Heart left ventricle (tissue), 16 donors: ENCODE data around the gene SIX2. TPM values are rescaled to one million over a fixed set of nuclear protein-coding genes. Genes with fewer than 3 reads are reported as not detected.

Experiments
- ATAC-seq, 4 donors: fragments of 200-7000 bp; cut with Tn5 transposase; one replicate each; pipeline ENCODE4 v1.9.1; 2020 to 2022; ENCODE audit warnings: moderate library complexity in 4 of 4, mild to moderate bottlenecking in 3 of 4, moderate number of reproducible peaks in 1 of 4
- DNase-seq, 5 donors: peaks; one replicate each; pipeline ENCODE4 v3.0.0-alpha.2; 2020
- H3K27ac ChIP-seq, 12 donors: fragments of 200-600 bp; sonication (generic) in 4 of 12; one replicate each; pipeline versions ENCODE4 v1.5.0 to v1.8.0; 2016 to 2022; ENCODE audit warnings: mild to moderate bottlenecking in 2 of 12
- H3K27me3 ChIP-seq, 9 donors: fragments of 200-600 bp; sonication (generic) in 2 of 9; one replicate each; pipeline versions ENCODE4 v1.5.1 to v1.8.0; 2016 to 2022; ENCODE audit warnings: mild to moderate bottlenecking in 3 of 9
- H3K36me3 ChIP-seq, 9 donors: fragments of 200-600 bp; sonication (generic) in 2 of 9; one replicate each; pipeline versions ENCODE4 v1.5.0 to v1.8.0; 2018 to 2022; ENCODE audit warnings: mild to moderate bottlenecking in 2 of 9
- H3K4me1 ChIP-seq, 12 donors: fragments of 200-600 bp; sonication (generic) in 4 of 12; one replicate each; pipeline versions ENCODE4 v1.5.0 to v1.8.0; 2016 to 2022; ENCODE audit warnings: mild to moderate bottlenecking in 3 of 12
- H3K4me3 ChIP-seq, 12 donors: fragments of 200-600 bp; sonication (generic) in 4 of 12; one replicate each; pipeline versions ENCODE4 v1.5.0 to v1.8.0; 2017 to 2022; ENCODE audit warnings: mild to moderate bottlenecking in 9 of 12, moderate library complexity in 4 of 12
- H3K9me3 ChIP-seq, 12 donors: fragments of 200-600 bp; sonication (generic) in 4 of 12; one replicate each; pipeline versions ENCODE4 v1.5.0 to v1.8.0; 2016 to 2022; ENCODE audit warnings: mild to moderate bottlenecking in 1 of 12
- POLR2A ChIP-seq, 2 donors: fragments of 450-650 bp; IDR thresholded peaks; one replicate each; pipeline ENCODE4 v1.6.1; 2017; ENCODE audit warnings: antibody characterized with exemption in 2 of 2, mild to moderate bottlenecking in 2 of 2, moderate library complexity in 2 of 2
- WGBS, 4 donors: extraction: QIAGEN DNeasy Blood & Tissue Kit in 2 of 4; methylation state at CpG; one replicate each; pipeline versions ENCODE4 v1.1.5 to v1.1.7; 2013 to 2018; 5-methylcytosine and 5-hydroxymethylcytosine counted together
- intact Hi-C, 10 donors: fragments of 100-400 bp; cut with DNase I; formaldehyde crosslinking; loops; one replicate each; pipeline versions ENCODE4 v1.11.1 to v1.14.2; 2022
- polyA plus RNA-seq, 2 donors: library from polyadenylated mRNA; stranded (reverse); fragments of 200-250 nt; gene quantifications; one replicate each; pipeline ENCODE4 v1.2.3, GENCODE V29; 2013
- total RNA-seq, 9 donors: library from RNA; depleted of rRNA in 2 of 9; stranded (reverse); fragments of >200 nt in 2 of 9; fragmentation: NEBNext Ultra II Directional in 3 of 9; extraction: Animal tissue kit (Norgen Biotek cat#: 25700) in 3 of 9; gene quantifications; one replicate each; pipeline versions ENCODE4 v1.1.0 to v1.2.4, GENCODE V29; 2016 to 2023
- TF ChIP-seq, protein P1 (sequence below), 12 donors: fragments of 200-600 bp; sonication (generic) in 4 of 12; IDR thresholded peaks; one replicate each; pipeline versions ENCODE4 v1.5.0 to v1.8.0; 2018 to 2022; ENCODE audit warnings: antibody characterized with exemption in 12 of 12, mild to moderate bottlenecking in 5 of 12
- donor health status: ischemic (EF 13 %, LVEDD 7.1; RV severe dilation, severe dysfunction).
- donor health status: healthy with polysubstance abuse.
- donor health status: DM: no; HTN: yes; CAD: no.
- donor health status: DM: no; HTN: no; CAD: no.
- donor health status: ischemic (EF 25% LVEDD 6.9; RV normal size, moderate dysfunction).
- donor health status: ischemic (EF 25% LVEDD 5.7; RV mildly dilated, moderate dysfunction).
- donor health status: healthy.
- donor health status: DM: yes; HTN: yes; CAD: no.
- donor health status: ischemic (EF 35%, LVEDD 5.7; RV mildly dilated, moderate dysfunction).
- donor health status: nonischemic (EF 11% LVEDD 7.7; RV severe dilation, severe dysfunction).
- donor health status: DM: yes; HTN: yes; CAD: no.
- donor health status: PGD.
- donor health status: ischemic (EF 29% LVEDD 5.4; RV normal size, mild dysfunction).
- donor health status: nonischemic (EF 23%, LVEDD 6.1; RV moderate dilation, normal function).

SIX2 gene
- total and polyA plus RNA-seq, 11 donors: 0.32 to 2.0 (median 0.99) TPM

DNA sequence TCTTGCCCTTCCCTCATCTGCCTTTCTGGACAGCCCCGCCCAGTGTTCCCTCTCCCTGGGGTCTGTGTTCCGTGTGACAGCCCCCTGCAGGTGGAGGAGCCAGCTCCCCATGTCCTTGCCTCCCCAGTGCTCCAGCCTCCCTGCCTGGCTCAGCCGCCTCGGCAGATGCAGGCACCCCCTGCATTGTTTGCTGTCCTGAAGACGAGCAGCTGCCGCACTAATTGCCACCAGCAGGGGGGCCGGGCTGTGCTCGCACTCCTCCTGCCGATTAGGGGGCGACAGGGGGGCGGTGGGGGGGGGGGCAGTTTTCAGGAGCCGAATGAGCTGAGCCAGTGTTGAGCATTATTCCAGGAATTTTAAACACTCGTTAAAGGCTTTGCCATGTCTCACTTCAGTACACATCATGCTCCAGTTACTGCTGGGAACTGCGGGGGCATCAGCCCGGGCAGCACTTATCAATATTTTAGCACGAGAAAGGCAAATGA lies 44.5 kb downstream of the SIX2 start:
- Histone ChIP-seq H3K4me1 (no peaks in the 10 kb centered on the region), H3K27me3 (peaks cover 0 to 41% (median 18%) of the 10 kb centered on the region in 9 donors), H3K9me3 (no peaks in the 10 kb centered on the region), H3K27ac (no peak overlapping the region), H3K36me3 (no peaks in the 10 kb centered on the region), H3K4me3 (no peak overlapping the region)
- no peak for DNase-seq
- 18 to 29% (median 22%) methylated on average over 15 to 16 of the region's 16 CpGs for WGBS, 4 donors
- intact Hi-C loops: no loop called here
- TF ChIP-seq POLR2A (IDR thresholded peaks at IDR 0.05): no peak
- TF ChIP-seq, protein P1, sequence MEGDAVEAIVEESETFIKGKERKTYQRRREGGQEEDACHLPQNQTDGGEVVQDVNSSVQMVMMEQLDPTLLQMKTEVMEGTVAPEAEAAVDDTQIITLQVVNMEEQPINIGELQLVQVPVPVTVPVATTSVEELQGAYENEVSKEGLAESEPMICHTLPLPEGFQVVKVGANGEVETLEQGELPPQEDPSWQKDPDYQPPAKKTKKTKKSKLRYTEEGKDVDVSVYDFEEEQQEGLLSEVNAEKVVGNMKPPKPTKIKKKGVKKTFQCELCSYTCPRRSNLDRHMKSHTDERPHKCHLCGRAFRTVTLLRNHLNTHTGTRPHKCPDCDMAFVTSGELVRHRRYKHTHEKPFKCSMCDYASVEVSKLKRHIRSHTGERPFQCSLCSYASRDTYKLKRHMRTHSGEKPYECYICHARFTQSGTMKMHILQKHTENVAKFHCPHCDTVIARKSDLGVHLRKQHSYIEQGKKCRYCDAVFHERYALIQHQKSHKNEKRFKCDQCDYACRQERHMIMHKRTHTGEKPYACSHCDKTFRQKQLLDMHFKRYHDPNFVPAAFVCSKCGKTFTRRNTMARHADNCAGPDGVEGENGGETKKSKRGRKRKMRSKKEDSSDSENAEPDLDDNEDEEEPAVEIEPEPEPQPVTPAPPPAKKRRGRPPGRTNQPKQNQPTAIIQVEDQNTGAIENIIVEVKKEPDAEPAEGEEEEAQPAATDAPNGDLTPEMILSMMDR (IDR thresholded peaks at IDR 0.05): peak in 2 of 12 donors; percentile 9 to 21
- no peak for ATAC-seq

DNA sequence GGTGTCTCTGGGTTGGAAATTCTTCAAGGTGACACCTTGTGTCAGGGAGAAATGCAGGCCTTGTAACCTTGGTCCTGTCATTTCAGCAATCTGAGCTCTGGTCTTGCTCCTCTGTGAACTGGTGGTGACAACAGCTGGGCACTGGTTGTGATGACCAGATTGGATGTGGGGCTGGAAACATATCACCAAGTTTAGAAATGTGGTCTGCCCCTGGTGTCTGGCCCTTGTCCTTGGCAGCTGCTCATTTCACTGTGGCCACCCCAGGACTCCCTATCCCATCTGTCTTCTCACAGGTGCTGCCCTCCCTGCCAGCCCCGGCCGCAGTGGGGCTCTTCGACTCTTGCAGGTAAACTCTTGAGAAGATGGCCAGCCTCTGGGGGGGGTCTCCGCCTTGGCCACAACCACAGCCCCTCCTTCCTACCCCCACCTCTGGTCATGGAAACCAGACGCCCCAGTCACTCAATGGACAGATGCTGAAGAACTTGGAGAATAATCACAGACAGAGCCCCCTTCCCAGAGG lies 47.0 kb downstream of the SIX2 start:
- no peaks in the 10 kb centered on the region for H3K36me3 ChIP-seq
- ATAC-seq (no peak), DNase-seq (no peak)
- H3K9me3 ChIP-seq: no peaks in the 10 kb centered on the region
- no peak overlapping the region for H3K27ac ChIP-seq
- no peaks in the 10 kb centered on the region for H3K4me1 ChIP-seq
- TF ChIP-seq, protein P1 (IDR thresholded peaks at IDR 0.05): no peak
- no peak for TF ChIP-seq POLR2A (IDR thresholded peaks at IDR 0.05)
- H3K4me3 ChIP-seq: no peak overlapping the region
- intact Hi-C loops: no loop called here
- WGBS, 4 donors: 74 to 84% (median 79%) methylated on average over 5 of the region's 5 CpGs
- peaks cover 0 to 61% (median 25%) of the 10 kb centered on the region in 9 donors for H3K27me3 ChIP-seq

DNA sequence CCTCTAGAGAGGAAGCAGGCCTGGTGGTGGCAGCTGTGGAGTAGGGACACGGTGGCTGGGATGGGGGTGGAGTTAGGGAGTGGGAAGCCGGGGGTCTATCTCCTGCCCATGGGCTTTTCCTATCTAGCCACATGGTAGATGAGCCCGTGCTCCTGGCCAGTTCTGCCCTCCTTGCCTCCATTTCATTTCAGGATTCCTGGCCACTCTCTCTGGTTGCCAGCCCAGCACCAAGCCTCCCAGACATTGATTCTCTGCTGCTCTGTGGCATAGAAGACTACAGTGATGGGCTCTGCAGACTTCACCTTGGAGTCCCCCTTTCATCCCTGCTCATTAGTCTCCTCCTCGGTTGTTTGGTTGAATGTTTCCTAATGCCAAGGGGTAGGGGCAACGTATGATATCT lies 48.4 kb downstream of the SIX2 start:
- Histone ChIP-seq H3K9me3 (no peaks in the 10 kb centered on the region), H3K4me3 (no peak overlapping the region), H3K36me3 (no peaks in the 10 kb centered on the region), H3K27me3 (peaks cover 0 to 70% (median 30%) of the 10 kb centered on the region in 9 donors), H3K4me1 (peaks cover 0 to 1% (median 0%) of the 10 kb centered on the region in 12 donors), H3K27ac (no peak overlapping the region)
- ATAC-seq: no peak
- intact Hi-C loops: no loop called here
- DNase-seq: no peak
- TF ChIP-seq, protein P1 (IDR thresholded peaks at IDR 0.05): no peak
- no peak for TF ChIP-seq POLR2A (IDR thresholded peaks at IDR 0.05)
- 58 to 74% (median 72%) methylated on average over 5 of the region's 5 CpGs for WGBS, 4 donors

DNA sequence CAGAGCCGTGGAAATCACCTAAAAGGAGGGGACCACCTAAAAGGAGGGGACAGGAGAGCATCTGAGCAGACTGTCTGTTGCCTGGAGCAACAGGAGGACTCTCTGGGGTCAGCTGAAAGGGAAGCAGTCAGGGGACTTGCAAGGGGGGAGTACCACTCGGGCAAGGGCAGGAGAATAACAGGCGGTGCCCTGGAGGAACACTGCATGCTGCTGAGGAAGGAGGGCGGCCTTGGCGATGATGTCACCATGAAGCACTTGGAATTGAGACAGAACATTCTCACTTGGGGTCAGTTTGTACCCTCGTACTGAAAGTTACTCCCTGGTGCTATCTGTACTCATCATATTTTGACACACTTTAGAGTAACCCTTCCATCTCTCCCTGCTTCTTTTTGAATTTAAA lies 49.4 kb downstream of the SIX2 start:
- Histone ChIP-seq H3K9me3 (no peaks in the 10 kb centered on the region), H3K27ac (no peak overlapping the region), H3K36me3 (no peaks in the 10 kb centered on the region), H3K4me3 (no peak overlapping the region), H3K27me3 (peaks cover 7 to 70% (median 35%) of the 10 kb centered on the region in 9 donors), H3K4me1 (peaks cover 0 to 11% (median 10%) of the 10 kb centered on the region in 12 donors)
- intact Hi-C loops: loop anchor here in 9 of 10 donors (5.0 to 10.0 kb wide), 9 partner anchors 245 to 915 kb away; no protein-coding TSS in a partner anchor
- ATAC-seq (peak in 1 of 4 donors; percentile 24), DNase-seq (no peak)
- WGBS, 4 donors: 59 to 72% (median 64%) methylated on average over 6 of the region's 6 CpGs
- TF ChIP-seq POLR2A (IDR thresholded peaks at IDR 0.05): no peak
- TF ChIP-seq, protein P1 (IDR thresholded peaks at IDR 0.05): no peak
